ENCODE measurements around the gene RXFP2. TPM values are rescaled to one million over a fixed set of nuclear protein-coding genes. Genes with fewer than 3 reads are reported as not detected.

The RXFP2 gene
- total and polyA plus RNA-seq, 2 of the 8 experiments (the other 6 are each of a cell fraction or from before 2014, with no cell fraction given): not detected

DNA sequence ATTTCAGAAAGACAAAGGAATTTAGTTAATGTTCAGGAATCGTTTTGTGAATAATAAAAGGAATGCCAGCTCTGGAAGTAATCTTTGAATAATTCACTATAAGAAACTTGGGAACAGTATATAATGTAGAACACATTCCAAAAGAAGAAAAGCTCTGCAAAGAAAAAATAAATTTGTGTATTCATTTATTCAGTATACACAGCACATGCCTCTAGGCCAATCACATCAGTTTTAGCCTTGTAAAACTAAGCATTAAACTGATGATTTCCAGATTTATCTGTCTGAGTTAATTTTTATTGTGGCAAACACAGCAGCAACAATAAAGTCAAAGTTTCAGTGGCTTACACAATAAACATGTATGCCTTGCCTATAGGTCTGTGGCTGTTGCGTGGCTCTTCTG, 5.7 kb upstream of the RXFP2 start (continued):
- TF ChIP-seq, protein P1, sequence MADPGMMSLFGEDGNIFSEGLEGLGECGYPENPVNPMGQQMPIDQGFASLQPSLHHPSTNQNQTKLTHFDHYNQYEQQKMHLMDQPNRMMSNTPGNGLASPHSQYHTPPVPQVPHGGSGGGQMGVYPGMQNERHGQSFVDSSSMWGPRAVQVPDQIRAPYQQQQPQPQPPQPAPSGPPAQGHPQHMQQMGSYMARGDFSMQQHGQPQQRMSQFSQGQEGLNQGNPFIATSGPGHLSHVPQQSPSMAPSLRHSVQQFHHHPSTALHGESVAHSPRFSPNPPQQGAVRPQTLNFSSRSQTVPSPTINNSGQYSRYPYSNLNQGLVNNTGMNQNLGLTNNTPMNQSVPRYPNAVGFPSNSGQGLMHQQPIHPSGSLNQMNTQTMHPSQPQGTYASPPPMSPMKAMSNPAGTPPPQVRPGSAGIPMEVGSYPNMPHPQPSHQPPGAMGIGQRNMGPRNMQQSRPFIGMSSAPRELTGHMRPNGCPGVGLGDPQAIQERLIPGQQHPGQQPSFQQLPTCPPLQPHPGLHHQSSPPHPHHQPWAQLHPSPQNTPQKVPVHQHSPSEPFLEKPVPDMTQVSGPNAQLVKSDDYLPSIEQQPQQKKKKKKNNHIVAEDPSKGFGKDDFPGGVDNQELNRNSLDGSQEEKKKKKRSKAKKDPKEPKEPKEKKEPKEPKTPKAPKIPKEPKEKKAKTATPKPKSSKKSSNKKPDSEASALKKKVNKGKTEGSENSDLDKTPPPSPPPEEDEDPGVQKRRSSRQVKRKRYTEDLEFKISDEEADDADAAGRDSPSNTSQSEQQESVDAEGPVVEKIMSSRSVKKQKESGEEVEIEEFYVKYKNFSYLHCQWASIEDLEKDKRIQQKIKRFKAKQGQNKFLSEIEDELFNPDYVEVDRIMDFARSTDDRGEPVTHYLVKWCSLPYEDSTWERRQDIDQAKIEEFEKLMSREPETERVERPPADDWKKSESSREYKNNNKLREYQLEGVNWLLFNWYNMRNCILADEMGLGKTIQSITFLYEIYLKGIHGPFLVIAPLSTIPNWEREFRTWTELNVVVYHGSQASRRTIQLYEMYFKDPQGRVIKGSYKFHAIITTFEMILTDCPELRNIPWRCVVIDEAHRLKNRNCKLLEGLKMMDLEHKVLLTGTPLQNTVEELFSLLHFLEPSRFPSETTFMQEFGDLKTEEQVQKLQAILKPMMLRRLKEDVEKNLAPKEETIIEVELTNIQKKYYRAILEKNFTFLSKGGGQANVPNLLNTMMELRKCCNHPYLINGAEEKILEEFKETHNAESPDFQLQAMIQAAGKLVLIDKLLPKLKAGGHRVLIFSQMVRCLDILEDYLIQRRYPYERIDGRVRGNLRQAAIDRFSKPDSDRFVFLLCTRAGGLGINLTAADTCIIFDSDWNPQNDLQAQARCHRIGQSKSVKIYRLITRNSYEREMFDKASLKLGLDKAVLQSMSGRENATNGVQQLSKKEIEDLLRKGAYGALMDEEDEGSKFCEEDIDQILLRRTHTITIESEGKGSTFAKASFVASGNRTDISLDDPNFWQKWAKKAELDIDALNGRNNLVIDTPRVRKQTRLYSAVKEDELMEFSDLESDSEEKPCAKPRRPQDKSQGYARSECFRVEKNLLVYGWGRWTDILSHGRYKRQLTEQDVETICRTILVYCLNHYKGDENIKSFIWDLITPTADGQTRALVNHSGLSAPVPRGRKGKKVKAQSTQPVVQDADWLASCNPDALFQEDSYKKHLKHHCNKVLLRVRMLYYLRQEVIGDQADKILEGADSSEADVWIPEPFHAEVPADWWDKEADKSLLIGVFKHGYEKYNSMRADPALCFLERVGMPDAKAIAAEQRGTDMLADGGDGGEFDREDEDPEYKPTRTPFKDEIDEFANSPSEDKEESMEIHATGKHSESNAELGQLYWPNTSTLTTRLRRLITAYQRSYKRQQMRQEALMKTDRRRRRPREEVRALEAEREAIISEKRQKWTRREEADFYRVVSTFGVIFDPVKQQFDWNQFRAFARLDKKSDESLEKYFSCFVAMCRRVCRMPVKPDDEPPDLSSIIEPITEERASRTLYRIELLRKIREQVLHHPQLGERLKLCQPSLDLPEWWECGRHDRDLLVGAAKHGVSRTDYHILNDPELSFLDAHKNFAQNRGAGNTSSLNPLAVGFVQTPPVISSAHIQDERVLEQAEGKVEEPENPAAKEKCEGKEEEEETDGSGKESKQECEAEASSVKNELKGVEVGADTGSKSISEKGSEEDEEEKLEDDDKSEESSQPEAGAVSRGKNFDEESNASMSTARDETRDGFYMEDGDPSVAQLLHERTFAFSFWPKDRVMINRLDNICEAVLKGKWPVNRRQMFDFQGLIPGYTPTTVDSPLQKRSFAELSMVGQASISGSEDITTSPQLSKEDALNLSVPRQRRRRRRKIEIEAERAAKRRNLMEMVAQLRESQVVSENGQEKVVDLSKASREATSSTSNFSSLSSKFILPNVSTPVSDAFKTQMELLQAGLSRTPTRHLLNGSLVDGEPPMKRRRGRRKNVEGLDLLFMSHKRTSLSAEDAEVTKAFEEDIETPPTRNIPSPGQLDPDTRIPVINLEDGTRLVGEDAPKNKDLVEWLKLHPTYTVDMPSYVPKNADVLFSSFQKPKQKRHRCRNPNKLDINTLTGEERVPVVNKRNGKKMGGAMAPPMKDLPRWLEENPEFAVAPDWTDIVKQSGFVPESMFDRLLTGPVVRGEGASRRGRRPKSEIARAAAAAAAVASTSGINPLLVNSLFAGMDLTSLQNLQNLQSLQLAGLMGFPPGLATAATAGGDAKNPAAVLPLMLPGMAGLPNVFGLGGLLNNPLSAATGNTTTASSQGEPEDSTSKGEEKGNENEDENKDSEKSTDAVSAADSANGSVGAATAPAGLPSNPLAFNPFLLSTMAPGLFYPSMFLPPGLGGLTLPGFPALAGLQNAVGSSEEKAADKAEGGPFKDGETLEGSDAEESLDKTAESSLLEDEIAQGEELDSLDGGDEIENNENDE (IDR thresholded peaks at IDR 0.05; ENCODE audit: insufficient replicate concordance, low read length): no peak
- TF ChIP-seq CBX8 (IDR thresholded peaks at IDR 0.05; ENCODE audit: borderline replicate concordance, low read depth, low read length) (no peak), HDAC6 (IDR thresholded peaks at IDR 0.05; ENCODE audit: low read depth, low read length) (no peak), SIN3A (conservative IDR thresholded peaks at IDR 0.05 in 1 of 2, IDR thresholded peaks at IDR 0.05 in 1 of 2; ENCODE audit: low read depth in 1 of 2, low read length in 2 of 2) (no peak), POU5F1 (IDR thresholded peaks at IDR 0.05; ENCODE audit: low read depth, low read length) (no peak), CTBP2 (IDR thresholded peaks at IDR 0.05; ENCODE audit: borderline replicate concordance, insufficient read depth, insufficient read length, low read length) (no peak), KDM4A (IDR thresholded peaks at IDR 0.05; ENCODE audit: low read depth, low read length, severe bottlenecking) (no peak), TEAD4 (IDR thresholded peaks at IDR 0.05; ENCODE audit: low read depth, low read length) (no peak), TCF12 (IDR thresholded peaks at IDR 0.05; ENCODE audit: low read depth, low read length) (no peak), YY1 (IDR thresholded peaks at IDR 0.05; ENCODE audit: low read depth, low read length) (no peak)
- TF ChIP-seq, protein P2, sequence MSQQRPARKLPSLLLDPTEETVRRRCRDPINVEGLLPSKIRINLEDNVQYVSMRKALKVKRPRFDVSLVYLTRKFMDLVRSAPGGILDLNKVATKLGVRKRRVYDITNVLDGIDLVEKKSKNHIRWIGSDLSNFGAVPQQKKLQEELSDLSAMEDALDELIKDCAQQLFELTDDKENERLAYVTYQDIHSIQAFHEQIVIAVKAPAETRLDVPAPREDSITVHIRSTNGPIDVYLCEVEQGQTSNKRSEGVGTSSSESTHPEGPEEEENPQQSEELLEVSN (IDR thresholded peaks at IDR 0.05): no peak
